HS-5 (cell line): Measurements from ENCODE around the gene MAGEF1.

Experiments used
- DNase-seq: peaks from one replicate; pipeline ENCODE4 v3.0.0-alpha.2; 2012; ENCODE audit warnings: low read depth

MAGEF1 gene

DNA sequence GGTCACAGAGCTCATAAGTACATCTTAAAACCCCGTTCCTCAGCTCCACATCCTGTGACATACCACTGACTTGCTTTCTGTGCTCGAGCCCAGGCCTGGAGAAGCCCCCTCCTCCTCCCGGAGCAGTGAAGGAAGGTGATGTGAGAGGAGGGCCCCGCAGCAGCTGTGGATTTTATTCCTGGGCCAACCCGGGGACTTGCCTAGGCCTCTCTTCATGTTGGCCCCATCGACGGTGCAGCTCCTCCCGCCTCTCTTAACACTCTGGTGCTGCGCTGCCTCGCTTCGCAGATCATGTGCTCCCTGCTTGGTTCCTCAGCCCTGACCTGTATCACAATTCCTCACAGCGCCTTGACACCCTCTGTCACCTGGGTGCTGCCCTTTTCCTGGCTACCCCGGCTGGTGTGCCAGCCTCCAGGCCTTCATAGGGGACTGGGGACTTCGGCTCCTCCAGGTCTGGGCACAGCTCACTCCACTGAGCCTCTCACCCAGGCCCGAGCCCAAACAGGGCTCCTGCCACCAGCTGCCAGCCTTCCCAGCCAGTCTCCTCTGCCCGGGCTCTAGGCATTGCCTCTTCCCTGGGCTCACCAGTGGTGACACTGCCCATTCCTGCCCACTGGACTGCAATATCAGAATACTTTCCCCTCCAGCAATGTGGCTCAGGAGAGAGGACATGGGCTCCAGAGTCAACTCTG is 21.5 kb downstream of the MAGEF1 start:
- DNase-seq = no peak

DNA sequence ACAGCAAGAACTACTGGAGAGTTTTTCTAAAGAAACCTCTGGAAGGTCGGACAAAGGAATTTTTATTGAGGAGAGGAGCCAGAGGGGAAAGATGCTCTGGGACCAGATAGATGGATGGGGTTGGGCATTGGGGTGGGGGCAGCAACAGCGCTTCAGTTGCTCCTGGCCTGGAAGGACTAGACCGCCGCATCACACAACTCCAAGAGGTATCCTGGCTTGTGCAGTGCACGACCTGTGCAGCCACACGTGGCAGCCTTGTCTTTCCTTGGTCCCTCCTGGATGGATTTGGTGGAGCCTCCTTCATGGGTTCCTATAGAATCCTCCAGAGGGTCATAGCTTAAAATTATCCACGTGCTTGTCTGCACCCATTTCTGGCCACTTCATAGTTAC is 23.0 kb downstream of the MAGEF1 start:
- no peak for DNase-seq

DNA sequence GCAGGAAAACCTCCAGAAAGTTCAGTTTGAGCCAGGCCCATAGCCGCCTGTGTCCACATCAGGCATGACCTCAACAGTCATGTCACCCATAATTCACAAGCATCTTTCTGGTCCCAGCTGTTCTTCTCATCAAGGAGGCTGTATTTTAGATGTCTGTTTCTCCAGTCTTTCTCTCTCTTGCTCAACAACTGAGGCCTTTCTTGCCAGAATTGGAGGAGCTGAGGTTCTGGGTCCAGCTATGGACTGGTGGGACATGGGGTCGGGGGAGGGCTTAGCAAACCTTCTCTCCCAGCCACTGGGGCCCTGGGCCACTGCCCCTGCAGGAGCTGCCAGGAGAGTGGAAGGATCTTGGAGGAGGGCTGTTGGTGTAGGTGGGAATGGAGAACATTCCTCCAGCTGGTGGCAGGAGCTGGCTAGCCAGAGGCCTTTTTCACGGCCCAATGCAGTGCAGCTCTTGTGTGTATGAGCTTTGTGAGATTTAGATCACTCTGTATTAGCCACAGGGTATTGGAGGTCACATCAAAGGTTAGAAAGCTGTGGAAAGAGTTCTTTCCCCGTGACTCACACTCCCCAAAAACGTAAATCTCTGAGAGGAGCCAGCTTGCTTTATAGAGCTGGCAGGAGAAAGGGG is 23.5 kb downstream of the MAGEF1 start:
- peak; percentile 59 for DNase-seq

DNA sequence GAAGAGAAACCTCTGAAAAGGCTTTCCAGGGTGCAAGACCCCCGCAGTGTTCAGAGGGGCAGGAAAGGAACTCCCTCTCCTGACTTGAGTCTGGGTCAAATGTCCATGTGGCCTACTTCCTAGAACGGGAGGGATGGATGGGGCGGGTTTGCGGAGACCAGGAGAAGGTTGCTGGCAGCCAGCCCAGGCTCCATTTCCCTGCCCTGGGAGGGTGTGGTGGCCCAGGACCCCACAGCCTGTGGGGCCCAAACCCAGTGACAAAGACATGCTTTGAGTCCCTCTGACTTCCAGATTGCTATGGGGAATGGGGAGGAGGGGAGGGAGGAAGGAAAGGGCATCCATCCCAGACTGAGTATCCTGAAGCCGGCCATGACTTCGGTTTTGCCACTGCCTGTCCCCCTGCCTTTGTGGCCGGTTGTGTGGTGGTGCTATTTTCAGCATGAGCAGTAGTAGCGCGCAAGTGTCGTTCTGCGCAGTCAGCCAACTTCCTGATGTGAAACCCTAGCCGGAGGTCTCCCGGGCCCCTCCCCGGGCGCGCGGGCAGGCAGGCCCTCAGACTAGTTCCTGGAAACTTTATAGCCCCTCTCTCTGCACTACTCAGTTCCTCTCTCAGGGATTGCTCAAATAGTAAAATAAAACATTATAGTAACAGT is 24.4 kb downstream of the MAGEF1 start:
- DNase-seq = no peak

DNA sequence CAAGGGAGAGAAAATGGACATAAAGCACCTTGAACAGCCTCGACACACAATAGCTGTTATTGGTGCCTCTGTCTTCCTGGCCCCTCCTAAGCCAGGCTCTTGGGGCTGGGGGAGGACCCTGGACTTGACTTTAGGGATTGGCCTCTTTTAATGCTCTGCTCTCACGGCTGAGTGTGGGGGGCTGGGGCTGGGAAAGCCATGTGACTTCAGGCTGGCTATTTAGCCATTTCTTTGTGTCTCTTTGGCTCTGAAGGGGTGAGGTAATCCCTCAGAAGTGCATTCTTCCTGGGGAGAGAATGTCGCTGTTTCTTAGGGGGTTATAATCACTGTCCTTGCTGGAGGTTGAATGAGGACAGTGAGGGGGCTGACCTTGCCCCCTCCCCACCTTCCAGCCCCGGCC is 26.2 kb downstream of the MAGEF1 start:
- DNase-seq = no peak

DNA sequence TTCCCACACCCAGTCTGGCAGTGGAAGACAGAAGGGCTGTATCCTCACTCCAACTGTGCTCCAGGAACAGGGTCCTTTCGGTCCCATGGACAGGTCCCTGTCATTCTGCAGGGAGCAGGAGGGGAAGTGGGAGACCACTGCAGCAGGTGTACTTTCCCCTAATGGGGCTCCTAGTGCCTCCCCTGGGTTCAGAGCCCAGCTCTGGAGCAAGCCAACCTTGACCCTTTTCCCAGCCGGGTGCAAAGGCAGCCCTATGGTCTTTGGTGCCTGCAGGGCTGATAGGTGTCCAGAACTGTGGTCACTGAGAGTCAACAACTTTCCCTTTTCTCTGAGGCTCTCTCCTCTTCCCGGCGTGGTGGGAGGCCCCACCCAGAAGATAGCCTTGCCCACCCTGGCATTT is 26.8 kb downstream of the MAGEF1 start:
- DNase-seq = no peak

DNA sequence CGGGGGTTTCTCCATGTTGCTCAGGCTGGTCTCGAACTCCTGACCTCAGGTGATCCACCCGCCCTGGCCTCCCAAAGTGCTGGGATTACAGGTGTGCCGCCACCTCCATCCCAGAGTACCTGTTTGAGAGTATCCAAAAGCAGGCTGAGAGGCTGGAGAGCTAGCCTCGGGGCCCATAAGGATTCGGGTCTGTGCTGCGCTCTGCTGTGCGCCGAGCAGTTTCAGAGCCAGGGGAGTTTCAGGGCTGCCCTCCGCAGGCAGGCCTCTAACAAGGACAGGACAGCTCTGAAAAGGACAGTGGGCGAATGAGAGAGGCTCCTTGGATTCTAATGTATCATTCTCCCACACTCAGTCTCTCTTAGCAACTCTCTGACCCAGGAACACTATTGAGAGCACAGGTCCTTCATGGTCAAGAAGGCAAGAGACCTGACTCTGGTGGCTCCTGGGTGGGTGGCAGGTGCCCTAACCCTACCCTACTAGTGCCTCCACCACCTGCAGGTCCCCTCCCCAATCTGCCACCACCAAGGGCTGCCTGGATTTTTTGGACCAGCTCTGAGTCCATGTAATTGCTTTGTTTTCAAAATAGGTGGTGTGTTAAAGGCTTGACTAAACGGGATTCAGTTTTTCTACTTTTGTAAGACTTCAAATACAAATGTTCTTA is 27.8 kb downstream of the MAGEF1 start:
- no peak for DNase-seq

DNA sequence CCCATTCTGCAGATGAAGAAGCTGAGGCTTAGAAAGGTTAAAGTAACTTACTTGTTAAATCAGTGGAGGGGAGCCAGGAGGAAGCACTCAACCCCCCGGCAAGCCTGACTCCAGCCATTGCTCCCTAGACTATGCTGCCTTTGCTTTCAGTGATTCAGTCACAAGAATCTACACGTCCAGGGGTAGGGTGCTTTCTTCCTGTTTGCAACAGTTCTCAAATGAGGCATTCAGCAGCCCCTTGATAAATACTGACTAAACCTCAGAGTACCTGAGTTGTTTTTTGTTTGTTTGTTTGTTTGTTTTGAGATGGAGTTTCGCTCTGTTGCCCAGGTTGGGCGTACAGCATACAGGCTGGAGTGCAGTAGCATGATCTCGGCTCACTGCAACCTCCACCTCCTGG is 28.6 kb downstream of the MAGEF1 start:
- no peak for DNase-seq

DNA sequence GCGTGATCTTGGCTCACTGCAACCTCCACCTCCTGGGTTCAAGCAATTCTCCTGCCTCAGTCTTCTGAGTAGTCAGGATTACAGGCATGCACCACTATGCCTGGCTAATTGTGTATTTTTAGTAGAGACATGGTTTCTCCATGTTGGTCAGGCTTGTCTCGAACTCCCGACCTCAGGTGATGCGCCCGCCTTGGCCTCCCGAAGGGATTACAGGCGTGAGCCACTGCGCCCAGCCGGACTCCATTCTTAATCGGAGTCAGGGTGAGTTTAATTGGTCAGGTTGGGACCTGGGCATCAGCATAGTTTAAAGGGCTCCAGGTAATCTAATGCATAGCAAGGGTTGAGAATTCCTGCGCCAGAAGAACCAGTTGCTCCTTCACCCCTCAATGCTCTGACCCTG is 29.2 kb downstream of the MAGEF1 start:
- no peak for DNase-seq

DNA sequence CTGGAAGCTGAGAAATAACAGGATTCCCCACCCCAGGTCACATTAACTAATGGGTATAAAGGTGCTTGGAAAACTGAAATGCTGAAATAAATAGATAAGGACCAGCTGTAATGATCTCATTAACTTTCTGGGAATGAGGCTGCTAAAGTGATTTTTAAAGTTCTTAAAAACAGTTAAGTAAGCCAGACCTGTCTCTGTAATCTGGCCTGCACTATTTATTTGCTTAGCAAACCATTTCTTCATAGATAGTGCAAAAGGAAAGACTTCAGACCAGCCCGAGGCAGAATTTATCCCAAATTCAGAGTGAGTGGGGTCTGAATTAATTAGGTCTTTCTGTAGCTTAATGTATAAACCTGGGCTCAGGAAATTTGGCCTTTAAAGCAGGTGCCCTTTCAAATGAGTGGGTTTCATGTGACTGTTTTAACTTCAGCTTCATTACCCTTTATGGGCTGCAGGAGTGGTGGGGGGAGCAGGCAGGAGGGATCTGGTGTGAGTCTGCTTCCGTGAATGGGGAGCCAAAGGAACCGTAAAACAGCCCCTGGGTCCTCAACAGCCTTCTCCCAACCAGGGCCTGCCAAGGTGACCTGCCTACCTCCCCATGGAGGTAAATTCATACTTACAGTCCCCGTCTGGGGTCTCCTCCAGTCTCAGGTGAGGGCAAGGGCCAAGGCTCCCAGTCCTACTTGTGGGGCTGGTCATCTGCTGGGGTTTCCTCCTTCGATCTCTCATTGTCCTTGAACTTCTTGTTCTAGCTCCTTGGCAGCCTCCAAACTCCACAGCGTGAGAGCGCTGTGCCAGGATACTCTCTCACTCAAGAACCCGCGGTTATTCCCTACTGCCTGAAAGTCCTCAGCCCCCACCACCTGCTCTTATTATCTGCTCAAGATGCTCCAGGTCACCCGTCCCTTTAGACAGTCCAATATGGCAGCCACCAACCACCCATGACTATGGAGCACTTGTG is 31.2 kb downstream of the MAGEF1 start:
- DNase-seq = no peak

DNA sequence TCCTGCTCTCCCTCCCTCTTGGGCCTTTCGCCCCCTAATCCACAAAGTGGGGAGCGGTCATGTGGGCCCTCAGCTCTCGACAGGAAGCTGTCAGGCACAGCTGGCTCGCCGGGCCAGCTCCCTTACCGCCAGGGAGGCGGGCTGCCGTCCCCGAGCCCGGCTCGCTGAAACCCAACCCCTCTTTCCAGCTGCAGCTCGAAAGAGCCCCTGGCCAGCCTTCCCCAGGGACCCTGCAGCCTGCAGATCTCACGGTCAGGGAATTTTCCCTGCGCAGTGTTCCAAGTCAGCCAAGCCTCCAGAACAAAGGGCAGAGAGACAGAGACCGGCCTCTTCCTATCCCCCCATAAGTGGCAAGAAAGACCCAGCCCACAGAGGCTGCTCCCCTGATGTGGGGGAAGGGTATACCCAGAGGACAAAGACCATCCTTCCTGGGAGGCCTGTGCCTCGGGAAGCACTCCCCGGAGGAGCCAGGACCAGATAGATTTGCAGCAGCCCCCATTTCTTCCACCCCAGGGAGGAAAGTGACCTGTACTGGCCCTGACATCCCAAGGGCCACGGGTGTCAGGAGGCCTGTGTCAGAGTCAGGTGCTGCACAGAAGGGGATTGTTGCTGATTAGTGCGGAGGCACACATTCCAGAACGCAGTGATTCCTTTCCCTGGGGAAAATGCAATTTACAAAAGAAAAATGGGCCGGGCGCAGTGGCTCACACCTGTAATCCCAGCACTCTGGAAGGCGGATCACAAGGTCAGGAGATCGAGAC is 32.6 kb downstream of the MAGEF1 start:
- DNase-seq = no peak

DNA sequence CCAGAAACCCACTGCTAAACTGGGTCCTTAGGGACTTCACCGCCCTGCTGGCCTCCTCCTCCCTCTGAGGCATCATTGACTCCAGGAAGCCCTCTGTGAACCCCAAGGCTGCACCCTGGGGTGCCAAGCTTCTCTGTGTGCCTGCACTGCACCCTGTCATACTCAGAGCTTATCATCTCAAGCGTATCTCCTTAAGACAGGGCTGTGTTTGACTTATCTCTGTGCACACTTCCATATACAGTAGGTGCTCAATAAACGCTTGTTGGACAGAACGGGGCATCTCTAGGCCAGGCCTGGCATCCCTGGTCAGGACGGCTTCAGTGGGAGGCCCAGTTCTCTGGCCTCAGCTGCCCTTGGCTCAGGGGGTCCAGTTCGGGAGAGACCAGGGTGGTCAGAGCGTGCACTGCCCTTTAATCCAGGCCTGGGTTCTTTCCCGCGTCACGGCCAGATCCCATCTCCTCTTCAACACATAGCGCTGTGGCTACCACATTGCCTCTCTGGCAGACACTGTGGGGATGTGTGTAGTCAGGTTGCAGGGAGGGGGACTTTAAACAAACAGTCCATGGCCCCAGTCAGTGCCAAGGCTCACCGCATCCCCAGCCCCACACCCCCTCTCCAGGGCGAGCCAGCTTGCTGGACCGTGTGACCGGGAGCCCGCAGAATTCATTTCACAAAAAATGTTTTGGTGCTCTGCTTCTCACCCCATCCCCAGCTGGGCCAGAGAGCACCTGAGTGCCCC is 33.4 kb downstream of the MAGEF1 start:
- no peak for DNase-seq

DNA sequence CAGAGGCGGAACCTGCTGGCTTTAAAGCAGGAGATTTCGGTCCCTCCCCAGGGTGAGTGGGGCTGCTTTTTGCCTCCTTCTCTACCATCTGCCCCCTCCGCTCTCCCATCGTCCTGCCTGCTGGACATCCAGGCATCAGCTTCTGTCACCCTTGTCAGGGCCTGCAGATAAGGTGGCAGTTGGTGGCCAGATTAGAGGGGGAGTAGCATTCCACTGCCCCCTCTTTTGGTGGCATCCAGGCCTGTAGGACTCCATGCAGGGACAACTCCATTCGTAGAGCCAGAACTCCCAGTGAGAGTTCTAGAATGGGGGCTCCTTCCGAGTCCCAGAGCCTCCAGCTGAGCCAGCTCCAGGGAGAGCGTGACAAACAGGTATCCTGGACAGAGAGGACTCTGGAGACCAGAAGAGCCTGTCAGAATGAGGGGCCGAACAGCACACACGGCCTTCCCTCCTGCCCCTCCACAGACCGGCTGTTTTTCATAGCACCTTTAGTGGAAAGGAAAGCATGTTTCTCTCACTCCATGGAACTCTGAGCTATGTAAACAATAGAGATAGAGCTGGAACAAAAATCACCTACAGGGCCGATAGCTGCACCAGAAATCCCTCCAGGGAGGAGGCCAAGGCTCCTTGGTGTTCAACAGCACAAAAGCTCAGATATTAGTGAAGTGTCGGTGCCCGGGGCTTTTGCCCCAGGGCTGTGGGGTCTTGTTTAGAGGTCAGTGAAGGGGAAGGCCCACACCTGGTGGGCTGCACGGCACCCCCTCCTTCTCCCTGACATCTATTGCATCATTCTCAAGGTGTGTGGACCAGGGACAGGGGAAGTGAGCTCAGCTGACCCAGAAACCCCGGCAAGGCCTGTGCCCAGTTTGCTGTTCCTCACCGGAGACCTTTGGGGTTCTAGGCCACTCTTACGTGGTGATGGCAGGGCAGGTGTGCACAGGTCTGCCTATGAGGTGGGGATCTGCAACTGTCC is 34.2 kb downstream of the MAGEF1 start:
- no peak for DNase-seq

DNA sequence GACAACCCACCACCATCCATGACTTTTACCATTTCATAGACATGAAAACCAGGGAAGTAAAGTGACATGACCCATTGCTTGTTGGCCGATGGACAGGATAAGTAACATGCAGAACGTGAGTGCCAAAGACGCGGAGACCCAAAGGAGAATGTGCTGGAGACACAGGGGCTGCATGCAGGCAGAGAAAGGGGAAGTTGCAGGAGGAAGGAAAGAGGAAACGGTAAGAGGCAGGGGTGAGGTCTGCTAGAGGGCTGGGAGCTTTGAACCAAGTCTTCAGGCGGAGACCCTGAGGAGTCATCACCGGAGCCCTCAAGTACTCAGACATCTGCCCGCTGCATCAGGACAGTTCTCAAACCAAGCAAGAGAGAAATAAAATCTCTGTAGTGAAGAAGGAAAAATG is 34.9 kb downstream of the MAGEF1 start:
- no peak for DNase-seq

DNA sequence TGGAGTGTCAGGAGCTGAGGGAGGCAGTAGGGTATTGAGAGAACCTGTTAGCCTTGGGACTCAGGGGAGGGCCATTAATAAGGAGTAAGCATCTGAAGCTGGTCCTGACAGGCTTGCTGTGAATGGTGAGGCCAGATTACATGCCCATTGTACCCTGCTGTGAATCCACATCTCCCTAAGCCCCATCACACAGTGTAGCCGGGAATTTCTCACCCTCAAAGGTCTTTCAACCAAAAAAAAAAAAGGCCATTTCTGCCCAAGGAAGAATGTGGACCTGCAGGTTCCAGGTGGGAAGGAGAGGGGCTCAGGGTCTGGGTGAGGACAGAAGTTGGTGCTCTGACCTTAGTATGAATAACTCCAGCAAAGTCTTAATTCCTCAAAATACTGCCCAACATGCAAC is 37.2 kb downstream of the MAGEF1 start:
- DNase-seq = no peak

DNA sequence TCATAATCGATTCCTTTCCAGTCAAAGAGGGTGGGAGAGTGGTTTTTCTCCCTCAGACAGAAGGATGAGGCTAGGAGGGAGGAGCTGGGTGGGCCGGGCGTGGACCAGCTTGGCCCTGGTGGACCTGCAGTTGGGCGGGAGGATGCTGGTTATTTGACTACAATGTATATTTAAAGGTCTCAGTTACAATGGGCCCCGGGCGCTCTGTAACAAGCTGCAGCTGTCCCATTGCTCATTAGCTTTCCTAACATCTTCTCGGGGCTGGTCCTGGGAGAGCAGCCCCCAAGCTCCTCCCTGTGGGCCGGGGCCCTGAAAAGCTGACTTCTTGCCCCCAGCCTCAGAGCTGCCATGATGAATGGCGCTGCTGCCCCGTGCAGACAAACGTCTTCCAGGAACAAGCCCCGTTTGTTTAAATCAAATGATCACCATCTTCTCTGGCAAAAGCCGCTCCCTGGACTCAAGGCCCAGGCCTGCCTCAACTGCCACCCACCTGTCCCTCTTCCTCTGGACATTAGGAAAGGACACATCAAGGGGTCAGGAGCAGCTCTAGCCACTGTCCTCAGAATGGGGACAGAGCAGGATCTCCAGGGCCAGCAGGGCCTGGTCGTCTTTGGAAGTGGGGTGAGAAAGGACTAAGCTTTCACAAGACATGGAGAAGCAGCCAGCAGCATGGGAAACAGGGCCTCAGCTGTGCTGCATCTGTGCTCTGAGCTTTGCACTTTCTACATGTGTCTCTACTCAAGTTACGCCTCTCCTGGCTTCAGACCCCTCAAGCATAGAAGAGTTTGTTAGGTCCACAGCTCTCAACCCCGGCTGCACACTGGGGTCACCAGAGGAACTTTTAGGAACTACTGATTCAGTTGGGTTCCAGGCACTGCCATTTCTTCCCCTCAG is 38.6 kb downstream of the MAGEF1 start:
- DNase-seq = no peak

DNA sequence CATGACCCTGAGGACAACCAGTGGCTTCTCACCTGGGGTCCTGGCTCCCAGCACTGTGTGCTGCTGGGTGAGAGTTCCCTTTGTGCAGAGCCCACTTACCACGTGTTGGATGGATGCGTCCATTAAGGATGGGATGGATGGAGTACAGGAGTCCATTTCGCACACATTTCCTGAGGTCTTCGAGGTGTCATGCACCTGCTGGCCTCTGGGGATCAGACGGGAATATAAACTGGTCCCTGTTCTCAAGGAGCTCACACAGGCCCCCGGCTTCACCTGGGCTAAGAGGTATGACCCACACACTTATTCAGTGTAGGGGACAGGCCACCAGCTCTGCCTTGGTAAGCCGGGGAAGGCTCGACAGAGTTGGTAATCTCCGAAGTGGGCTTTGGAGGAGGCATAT is 39.5 kb downstream of the MAGEF1 start:
- no peak for DNase-seq

DNA sequence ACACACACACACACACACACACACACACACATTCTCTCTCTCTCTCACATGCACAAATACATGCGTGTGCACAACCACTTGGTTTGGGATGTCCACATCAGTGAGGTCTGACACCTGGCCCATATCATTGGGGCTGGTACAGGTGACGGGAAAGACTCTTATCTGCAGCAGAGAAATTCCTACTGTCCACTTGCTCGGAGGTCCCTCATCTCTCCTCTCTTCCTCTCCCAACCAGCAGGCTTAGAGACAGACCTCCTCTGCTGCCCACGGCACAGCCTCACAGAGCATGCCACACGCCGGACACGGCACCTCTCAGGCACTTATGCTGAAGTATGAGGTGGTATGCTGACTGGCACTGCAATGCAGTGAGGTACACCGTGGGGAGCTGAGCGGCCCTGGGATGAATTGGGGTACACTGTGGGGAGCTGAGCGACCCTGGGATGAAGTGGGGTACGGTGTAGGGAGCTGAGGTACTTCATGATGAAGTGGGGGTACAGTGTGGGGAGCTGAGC is 41.7 kb downstream of the MAGEF1 start:
- DNase-seq = no peak
